ENCODE measurements around the gene SRSF10.

- no peak for TF ChIP-seq CTCF (IDR thresholded peaks at IDR 0.05)
- TF ChIP-seq POLR2A (IDR thresholded peaks at IDR 0.05) = no peak
- TF ChIP-seq POLR2AphosphoS5 (IDR thresholded peaks at IDR 0.05) = no peak
Measured at GRCh38 chr1:23947366-23947765, 32.8 kb downstream of the SRSF10 start.
